ENCODE data around the gene FILIP1.

The FILIP1 gene

GRCh38 chr6:75334266-75335040, 159.1 kb downstream of the FILIP1 start:
- no peak for DNase-seq (ENCODE audit: low read depth)

GRCh38 chr6:75333676-75334200, 159.9 kb downstream of the FILIP1 start:
- DNase-seq (ENCODE audit: low read depth) = no peak

GRCh38 chr6:75331151-75331550, 162.4 kb downstream of the FILIP1 start:
- DNase-seq (ENCODE audit: low read depth) = no peak

- DNase-seq (ENCODE audit: low read depth) = no peak
These were observed 163.9 kb downstream of the FILIP1 start for GRCh38 chr6:75329703-75330102.

GRCh38 chr6:75327807-75328206, 165.8 kb downstream of the FILIP1 start:
- DNase-seq (ENCODE audit: low read depth) = no peak

- DNase-seq (ENCODE audit: low read depth) = no peak
These were observed 166.9 kb downstream of the FILIP1 start for GRCh38 chr6:75326557-75327258.

GRCh38 chr6:75318900-75319299, 174.7 kb downstream of the FILIP1 start:
- DNase-seq (ENCODE audit: low read depth) = no peak

GRCh38 chr6:75317503-75318206, 175.9 kb downstream of the FILIP1 start:
- no peak for DNase-seq (ENCODE audit: low read depth)

GRCh38 chr6:75315978-75316377, 177.6 kb downstream of the FILIP1 start:
- no peak for DNase-seq (ENCODE audit: low read depth)

GRCh38 chr6:75308250-75308988, 185.2 kb downstream of the FILIP1 start:
- DNase-seq (ENCODE audit: low read depth) = no peak

- no peak for DNase-seq (ENCODE audit: low read depth)
These were observed 186.1 kb downstream of the FILIP1 start for GRCh38 chr6:75307364-75308004.

GRCh38 chr6:75306064-75306463, 187.5 kb downstream of the FILIP1 start:
- DNase-seq (ENCODE audit: low read depth) = no peak

- DNase-seq (ENCODE audit: low read depth) = no peak
These were observed 188.0 kb downstream of the FILIP1 start for GRCh38 chr6:75305573-75305972.

GRCh38 chr6:75302280-75302679, 191.3 kb downstream of the FILIP1 start:
- DNase-seq (ENCODE audit: low read depth) = no peak

- no peak for DNase-seq (ENCODE audit: low read depth)
These were observed 192.1 kb downstream of the FILIP1 start for GRCh38 chr6:75301537-75301936.

GRCh38 chr6:75301088-75301487, 192.5 kb downstream of the FILIP1 start:
- DNase-seq (ENCODE audit: low read depth) = no peak

- DNase-seq (ENCODE audit: low read depth) = no peak
These were observed 193.1 kb downstream of the FILIP1 start for GRCh38 chr6:75300531-75300855.

GRCh38 chr6:75299801-75300530, 193.6 kb downstream of the FILIP1 start:
- no peak for DNase-seq (ENCODE audit: low read depth)

GRCh38 chr6:75296811-75297779, 196.5 kb downstream of the FILIP1 start:
- no peak for DNase-seq (ENCODE audit: low read depth)

- no peak for DNase-seq (ENCODE audit: low read depth)
These were observed 201.0 kb downstream of the FILIP1 start for GRCh38 chr6:75292555-75292954.

All from activated T-cell treated with anti-CD3 and anti-CD28 coated beads for 24 hours (primary cell).